C4-2B (cell line): ENCODE measurements around the gene BICRA.

Source experiments
- CTCF ChIP-seq: fragments of 450-650 bp; conservative IDR thresholded peaks from 2 replicates; pipeline ENCODE4 v1.5.1; 2017; ENCODE audit warnings: mild to moderate bottlenecking
- ZFX ChIP-seq: fragments of 450-650 bp; IDR thresholded peaks from 2 replicates; pipeline ENCODE4 v1.6.1; 2017

GRCh38 chr19:47657719-47658118 is 48.8 kb downstream of the BICRA start:
- TF ChIP-seq CTCF (no peak), ZFX (no peak)
